Jurkat, Clone E6-1 (cell line): Measurements from ENCODE around the gene PLPP1.
"Not testable (repeated sequence)": the region's sequence is repeated elsewhere in the genome, so short reads cannot be mapped to it uniquely, and the experiment has no call there.

Experiments
- DNase-seq: peaks from one replicate; pipeline ENCODE4 v3.0.0-alpha.2; 2011; ENCODE audit warnings: low read depth, low spot score
- H3K4me3 ChIP-seq: 2 replicates; pipeline ENCODE4 v1.5.1; 2011; ENCODE audit warnings: mild to moderate bottlenecking, low read length, control low read depth, moderate library complexity

PLPP1 gene

GRCh38 chr5:55511010-55511409 lies 23.8 kb downstream of the PLPP1 start:
- DNase-seq: no peak

GRCh38 chr5:55510523-55510880 lies 24.3 kb downstream of the PLPP1 start:
- H3K4me3 ChIP-seq: no peak overlapping the region
- DNase-seq: no peak

More at GRCh38 chr5:55511010-55511409, 23.8 kb downstream of the PLPP1 start:
- no peak overlapping the region for H3K4me3 ChIP-seq

- no peak for DNase-seq
Observed at GRCh38 chr5:55509796-55510522, 24.8 kb downstream of the PLPP1 start.

GRCh38 chr5:55509097-55509496 lies 25.7 kb downstream of the PLPP1 start:
- no peak for DNase-seq
- H3K4me3 ChIP-seq: no peak overlapping the region

More at GRCh38 chr5:55509796-55510522, 24.8 kb downstream of the PLPP1 start:
- no peak overlapping the region for H3K4me3 ChIP-seq

GRCh38 chr5:55507574-55507973 lies 27.2 kb downstream of the PLPP1 start:
- DNase-seq: no peak
- H3K4me3 ChIP-seq: no peak overlapping the region

- not testable (repeated sequence) for DNase-seq, H3K4me3 ChIP-seq
Observed at GRCh38 chr5:55505711-55506110, 29.1 kb downstream of the PLPP1 start.

GRCh38 chr5:55503917-55504316 lies 30.8 kb downstream of the PLPP1 start:
- not testable (repeated sequence) for H3K4me3 ChIP-seq, DNase-seq

- no peak overlapping the region for H3K4me3 ChIP-seq
- no peak for DNase-seq
Observed at GRCh38 chr5:55502759-55503158, 32.0 kb downstream of the PLPP1 start.

GRCh38 chr5:55498457-55498856 lies 36.3 kb downstream of the PLPP1 start:
- no peak for DNase-seq
- no peak overlapping the region for H3K4me3 ChIP-seq

- no peak overlapping the region for H3K4me3 ChIP-seq
- DNase-seq: no peak
Observed at GRCh38 chr5:55497712-55498111, 37.1 kb downstream of the PLPP1 start.

GRCh38 chr5:55495216-55495615 lies 39.5 kb downstream of the PLPP1 start:
- H3K4me3 ChIP-seq: no peak overlapping the region

GRCh38 chr5:55492449-55492848 lies 42.3 kb downstream of the PLPP1 start:
- no peak for DNase-seq
- no peak overlapping the region for H3K4me3 ChIP-seq

More at GRCh38 chr5:55495216-55495615, 39.5 kb downstream of the PLPP1 start:
- no peak for DNase-seq

GRCh38 chr5:55485073-55485472 lies 49.7 kb downstream of the PLPP1 start:
- no peak for DNase-seq
- H3K4me3 ChIP-seq: no peak overlapping the region

GRCh38 chr5:55484531-55484930 lies 50.2 kb downstream of the PLPP1 start:
- no peak for DNase-seq
- no peak overlapping the region for H3K4me3 ChIP-seq

GRCh38 chr5:55483885-55484284 lies 50.9 kb downstream of the PLPP1 start:
- DNase-seq: no peak
- H3K4me3 ChIP-seq: no peak overlapping the region

GRCh38 chr5:55481293-55481855 lies 53.4 kb downstream of the PLPP1 start:
- DNase-seq: no peak
- H3K4me3 ChIP-seq: no peak overlapping the region

- no peak for DNase-seq
- H3K4me3 ChIP-seq: no peak overlapping the region
Observed at GRCh38 chr5:55480781-55481180, 54.0 kb downstream of the PLPP1 start.

GRCh38 chr5:55472642-55473041 lies 62.1 kb downstream of the PLPP1 start:
- DNase-seq: no peak
- no peak overlapping the region for H3K4me3 ChIP-seq

- no peak overlapping the region for H3K4me3 ChIP-seq
Observed at GRCh38 chr5:55471468-55471867, 63.3 kb downstream of the PLPP1 start.

GRCh38 chr5:55470282-55470681 lies 64.5 kb downstream of the PLPP1 start:
- no peak overlapping the region for H3K4me3 ChIP-seq

More at GRCh38 chr5:55471468-55471867, 63.3 kb downstream of the PLPP1 start:
- DNase-seq: no peak

GRCh38 chr5:55469839-55470238 lies 64.9 kb downstream of the PLPP1 start:
- DNase-seq: no peak
- no peak overlapping the region for H3K4me3 ChIP-seq

More at GRCh38 chr5:55470282-55470681, 64.5 kb downstream of the PLPP1 start:
- DNase-seq: no peak
